ENCODE measurements around the gene NTRK3.

DNA sequence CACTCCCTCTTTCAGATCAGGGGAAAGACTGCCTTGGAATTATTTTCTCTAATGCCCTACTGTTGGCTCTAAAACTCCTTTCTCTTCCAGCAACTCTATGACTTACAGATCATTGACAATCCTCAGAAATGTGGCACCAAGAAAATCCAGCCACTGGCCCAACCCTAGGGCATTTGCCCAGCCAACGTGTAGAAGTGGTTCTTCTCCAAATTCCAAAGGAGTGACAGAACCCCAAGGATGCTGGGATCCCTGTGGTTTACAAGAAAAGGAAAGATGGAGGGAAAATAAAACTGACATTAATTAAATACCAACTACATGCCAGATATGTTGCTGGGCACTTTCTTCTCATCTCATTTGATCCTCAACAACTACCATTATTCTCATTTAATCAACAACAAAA, 216.0 kb downstream of the NTRK3 start:
- TF ChIP-seq, protein P1, sequence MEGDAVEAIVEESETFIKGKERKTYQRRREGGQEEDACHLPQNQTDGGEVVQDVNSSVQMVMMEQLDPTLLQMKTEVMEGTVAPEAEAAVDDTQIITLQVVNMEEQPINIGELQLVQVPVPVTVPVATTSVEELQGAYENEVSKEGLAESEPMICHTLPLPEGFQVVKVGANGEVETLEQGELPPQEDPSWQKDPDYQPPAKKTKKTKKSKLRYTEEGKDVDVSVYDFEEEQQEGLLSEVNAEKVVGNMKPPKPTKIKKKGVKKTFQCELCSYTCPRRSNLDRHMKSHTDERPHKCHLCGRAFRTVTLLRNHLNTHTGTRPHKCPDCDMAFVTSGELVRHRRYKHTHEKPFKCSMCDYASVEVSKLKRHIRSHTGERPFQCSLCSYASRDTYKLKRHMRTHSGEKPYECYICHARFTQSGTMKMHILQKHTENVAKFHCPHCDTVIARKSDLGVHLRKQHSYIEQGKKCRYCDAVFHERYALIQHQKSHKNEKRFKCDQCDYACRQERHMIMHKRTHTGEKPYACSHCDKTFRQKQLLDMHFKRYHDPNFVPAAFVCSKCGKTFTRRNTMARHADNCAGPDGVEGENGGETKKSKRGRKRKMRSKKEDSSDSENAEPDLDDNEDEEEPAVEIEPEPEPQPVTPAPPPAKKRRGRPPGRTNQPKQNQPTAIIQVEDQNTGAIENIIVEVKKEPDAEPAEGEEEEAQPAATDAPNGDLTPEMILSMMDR (IDR thresholded peaks at IDR 0.05; ENCODE audit: poor library complexity, severe bottlenecking) = no peak
- TF ChIP-seq EZH2 (IDR thresholded peaks at IDR 0.05; ENCODE audit: borderline replicate concordance, insufficient read depth, low read length, poor library complexity, severe bottlenecking) = no peak

Data from neural cell (in vitro differentiated cells).